ENCODE data around the gene RAB4A.

Gene RAB4A

GRCh38 chr1:229295745-229296144 lies 24.8 kb downstream of the RAB4A start:
- Histone ChIP-seq H4K20me1 (ENCODE audit: low read depth, low read length) (no peaks in the 10 kb centered on the region), H3K4me2 (ENCODE audit: low read depth, low read length, poor library complexity, severe bottlenecking) (no peak overlapping the region), H3F3A (ENCODE audit: insufficient read depth) (no peaks in the 10 kb centered on the region), H3K4me3 (ENCODE audit: insufficient read depth, low read length, poor library complexity, severe bottlenecking) (no peak overlapping the region), H3K27me3 (ENCODE audit: low read length) (no peaks in the 10 kb centered on the region), H3K9me3 (ENCODE audit: insufficient read depth, low read length) (no peaks in the 10 kb centered on the region), H3K9ac (ENCODE audit: low read length) (no peak overlapping the region), H3K79me2 (ENCODE audit: insufficient read depth, low read length) (no peaks in the 10 kb centered on the region), H2AFZ (ENCODE audit: low read depth, low read length, severe bottlenecking) (no peak overlapping the region), H3K9me2 (replicated peaks; ENCODE audit: insufficient read depth, low read length) (no peaks in the 10 kb centered on the region), H3K27ac (ENCODE audit: low read depth, low read length) (no peak overlapping the region), H3K36me3 (ENCODE audit: low read length) (no peaks in the 10 kb centered on the region)
- TF ChIP-seq, protein P1, sequence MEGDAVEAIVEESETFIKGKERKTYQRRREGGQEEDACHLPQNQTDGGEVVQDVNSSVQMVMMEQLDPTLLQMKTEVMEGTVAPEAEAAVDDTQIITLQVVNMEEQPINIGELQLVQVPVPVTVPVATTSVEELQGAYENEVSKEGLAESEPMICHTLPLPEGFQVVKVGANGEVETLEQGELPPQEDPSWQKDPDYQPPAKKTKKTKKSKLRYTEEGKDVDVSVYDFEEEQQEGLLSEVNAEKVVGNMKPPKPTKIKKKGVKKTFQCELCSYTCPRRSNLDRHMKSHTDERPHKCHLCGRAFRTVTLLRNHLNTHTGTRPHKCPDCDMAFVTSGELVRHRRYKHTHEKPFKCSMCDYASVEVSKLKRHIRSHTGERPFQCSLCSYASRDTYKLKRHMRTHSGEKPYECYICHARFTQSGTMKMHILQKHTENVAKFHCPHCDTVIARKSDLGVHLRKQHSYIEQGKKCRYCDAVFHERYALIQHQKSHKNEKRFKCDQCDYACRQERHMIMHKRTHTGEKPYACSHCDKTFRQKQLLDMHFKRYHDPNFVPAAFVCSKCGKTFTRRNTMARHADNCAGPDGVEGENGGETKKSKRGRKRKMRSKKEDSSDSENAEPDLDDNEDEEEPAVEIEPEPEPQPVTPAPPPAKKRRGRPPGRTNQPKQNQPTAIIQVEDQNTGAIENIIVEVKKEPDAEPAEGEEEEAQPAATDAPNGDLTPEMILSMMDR (IDR thresholded peaks at IDR 0.05; ENCODE audit: insufficient read depth, low read length, poor library complexity, severe bottlenecking), result no peak
- TF ChIP-seq EZH2phosphoT487 (conservative IDR thresholded peaks at IDR 0.05; ENCODE audit: low read length), result no peak

DNA sequence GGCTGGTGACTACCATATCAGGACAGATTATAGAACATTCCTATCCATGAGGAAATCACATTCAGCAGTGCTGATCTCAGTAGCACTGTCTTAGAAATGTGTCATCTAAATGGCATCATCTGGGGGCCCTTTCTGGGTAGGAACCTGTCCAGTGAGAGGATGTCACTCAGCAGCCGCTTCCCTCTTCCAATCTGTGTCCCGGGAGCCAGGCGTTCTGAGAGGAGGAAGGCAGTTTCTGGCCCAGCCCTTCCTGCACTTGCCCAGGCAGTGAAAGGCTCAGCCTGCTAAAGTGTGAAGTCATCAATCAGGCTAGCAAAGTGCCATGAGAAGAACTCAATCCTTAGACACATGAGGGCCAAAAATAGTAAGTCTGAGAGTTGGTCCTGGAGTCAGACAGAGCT lies 25.6 kb downstream of the RAB4A start:
- H3K9ac ChIP-seq (ENCODE audit: low read length), result no peak overlapping the region
- no peaks in the 10 kb centered on the region for H3F3A ChIP-seq (ENCODE audit: insufficient read depth)
- H3K9me2 ChIP-seq (replicated peaks; ENCODE audit: insufficient read depth, low read length), result no peaks in the 10 kb centered on the region
- H3K27ac ChIP-seq (ENCODE audit: low read depth, low read length), result no peak overlapping the region
- no peak overlapping the region for H2AFZ ChIP-seq (ENCODE audit: low read depth, low read length, severe bottlenecking)
- H4K20me1 ChIP-seq (ENCODE audit: low read depth, low read length), result no peaks in the 10 kb centered on the region
- H3K9me3 ChIP-seq (ENCODE audit: insufficient read depth, low read length), result no peaks in the 10 kb centered on the region
- TF ChIP-seq EZH2phosphoT487 (conservative IDR thresholded peaks at IDR 0.05; ENCODE audit: low read length), result no peak
- TF ChIP-seq, protein P1 (IDR thresholded peaks at IDR 0.05; ENCODE audit: insufficient read depth, low read length, poor library complexity, severe bottlenecking), result no peak
- no peaks in the 10 kb centered on the region for H3K36me3 ChIP-seq (ENCODE audit: low read length)
- no peaks in the 10 kb centered on the region for H3K27me3 ChIP-seq (ENCODE audit: low read length)
- H3K4me3 ChIP-seq (ENCODE audit: insufficient read depth, low read length, poor library complexity, severe bottlenecking), result no peak overlapping the region
- no peaks in the 10 kb centered on the region for H3K79me2 ChIP-seq (ENCODE audit: insufficient read depth, low read length)
- H3K4me2 ChIP-seq (ENCODE audit: low read depth, low read length, poor library complexity, severe bottlenecking), result no peak overlapping the region

DNA sequence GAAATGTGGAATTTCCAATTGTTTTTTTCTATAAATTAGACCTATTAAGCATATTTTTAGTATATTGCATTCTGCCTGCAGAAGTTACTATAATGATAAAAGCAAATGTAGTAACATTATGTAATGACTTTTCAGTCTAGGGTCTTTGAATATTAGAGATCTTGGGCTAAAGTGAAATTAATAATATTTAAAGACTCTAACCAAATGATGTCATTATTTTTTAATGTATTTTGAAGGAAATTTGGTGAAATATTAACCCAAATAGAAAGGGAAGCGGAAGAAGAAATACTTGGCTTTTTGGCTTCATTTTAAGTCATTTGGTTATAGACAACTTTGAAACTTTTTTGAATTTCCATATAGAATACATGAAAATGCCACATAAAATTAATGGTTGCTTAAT lies 26.8 kb downstream of the RAB4A start:
- H3K79me2 ChIP-seq (ENCODE audit: insufficient read depth, low read length), result no peaks in the 10 kb centered on the region
- no peak overlapping the region for H3K9ac ChIP-seq (ENCODE audit: low read length)
- no peak overlapping the region for H3K4me3 ChIP-seq (ENCODE audit: insufficient read depth, low read length, poor library complexity, severe bottlenecking)
- H3K36me3 ChIP-seq (ENCODE audit: low read length), result no peaks in the 10 kb centered on the region
- H3K27me3 ChIP-seq (ENCODE audit: low read length), result no peaks in the 10 kb centered on the region
- H3K9me3 ChIP-seq (ENCODE audit: insufficient read depth, low read length), result no peaks in the 10 kb centered on the region
- TF ChIP-seq, protein P1 (IDR thresholded peaks at IDR 0.05; ENCODE audit: insufficient read depth, low read length, poor library complexity, severe bottlenecking), result no peak
- TF ChIP-seq EZH2phosphoT487 (conservative IDR thresholded peaks at IDR 0.05; ENCODE audit: low read length), result no peak
- no peaks in the 10 kb centered on the region for H3K9me2 ChIP-seq (replicated peaks; ENCODE audit: insufficient read depth, low read length)
- no peak overlapping the region for H3K4me2 ChIP-seq (ENCODE audit: low read depth, low read length, poor library complexity, severe bottlenecking)
- H2AFZ ChIP-seq (ENCODE audit: low read depth, low read length, severe bottlenecking), result no peak overlapping the region
- H3F3A ChIP-seq (ENCODE audit: insufficient read depth), result no peaks in the 10 kb centered on the region
- H3K27ac ChIP-seq (ENCODE audit: low read depth, low read length), result no peak overlapping the region
- H4K20me1 ChIP-seq (ENCODE audit: low read depth, low read length), result no peaks in the 10 kb centered on the region

Data from SU-DHL-6 (cell line).